GM12878 (cell line): ENCODE measurements around the gene CDH16. TPM values are rescaled to one million over a fixed set of nuclear protein-coding genes. Genes with fewer than 3 reads are reported as not detected.

Source experiments
- ATAC-seq: fragments of 200-7000 bp; cut with Tn5 transposase; 3 replicates; pipeline ENCODE4 v1.9.1; 2020; ENCODE audit warnings: mild to moderate bottlenecking, moderate library complexity
- BruUV-seq: library from RNA; stranded (reverse); fragments of 400-500 nt; replicated peaks from 2 replicates; lab custom pipeline; 2021; lab: Mats Ljungman, UMichigan
- CTCF ChIA-PET: fragments of 300-600 bp; sonication (Branson Sonifier 250); formaldehyde crosslinking; extraction: SDS; loops from one replicate; lab custom pipeline; 2021; ENCODE audit warnings: inconsistent platforms; lab: Yijun Ruan, JAX
- POLR2A ChIA-PET: fragments of 350-600 bp; formaldehyde crosslinking; extraction: SDS; loops from one replicate; lab custom pipeline; 2021; ENCODE audit warnings: inconsistent platforms; lab: Charles Lee
- RAD21 ChIA-PET: fragments of 300-600 bp; sonication (Branson Sonifier 250); formaldehyde crosslinking; loops from one replicate; lab custom pipeline; 2023; ENCODE audit warnings: antibody characterized with exemption; ENCODE audit not compliant: unreplicated experiment; lab: Charles Lee
- SMC1A ChIA-PET: fragments of 300-600 bp; sonication (Branson Sonifier 250); formaldehyde crosslinking; loops from one replicate; lab custom pipeline; 2023; ENCODE audit not compliant: unreplicated experiment, uncharacterized antibody; lab: Charles Lee
- DNase-seq: peaks from one replicate; pipeline ENCODE4 v3.0.0-alpha.2; 2011; ENCODE audit warnings: low read depth, low spot score
- FAIRE-seq: peaks from 3 replicates; lab custom pipeline; 2011; peaks lifted over from hg19 to GRCh38; lab: Jason Lieb, UNC
- H2AFZ ChIP-seq: 2 replicates; pipeline ENCODE4 v1.6.0; 2011; ENCODE audit warnings: low read depth, low read length, control low read depth; ENCODE audit not compliant: control insufficient read depth
- H3K27ac ChIP-seq: 2 replicates; pipeline ENCODE4 v1.5.1; 2011; ENCODE audit warnings: control low read depth; ENCODE audit not compliant: control insufficient read depth, insufficient read depth
- H3K27me3 ChIP-seq, 2 experiments: replicated peaks in 1 of 2; 2 replicates each; pipeline versions ENCODE4 v1.6.0 to v1.6.1; 2011; ENCODE audit warnings: low read length in 1 of 2; ENCODE audit not compliant: control insufficient read depth in 2 of 2, insufficient read depth in 2 of 2
- H3K36me3 ChIP-seq, 2 experiments: 2 replicates each; pipeline ENCODE4 v1.5.1; 2011; ENCODE audit warnings: low read length in 1 of 2; ENCODE audit not compliant: control insufficient read depth in 2 of 2, insufficient read depth in 2 of 2
- H3K4me1 ChIP-seq: 2 replicates; pipeline ENCODE4 v1.6.1; 2011; ENCODE audit warnings: mild to moderate bottlenecking, low read length, moderate library complexity, mixed read lengths; ENCODE audit not compliant: control insufficient read depth, insufficient read depth
- H3K4me2 ChIP-seq: 2 replicates; pipeline ENCODE4 v1.6.0; 2011; ENCODE audit warnings: control low read depth; ENCODE audit not compliant: control insufficient read depth, insufficient read depth
- H3K4me3 ChIP-seq: fragments of 200-600 bp; sonication (generic); 2 replicates; pipeline ENCODE4 v1.5.1; 2016
- H3K79me2 ChIP-seq: 2 replicates; pipeline ENCODE4 v1.6.0; 2011; ENCODE audit warnings: low read length; ENCODE audit not compliant: control insufficient read depth, insufficient read depth
- H3K9ac ChIP-seq: 2 replicates; pipeline ENCODE4 v1.8.0; 2011; ENCODE audit warnings: low read length, control low read depth, mixed read lengths; ENCODE audit not compliant: control insufficient read depth, insufficient read depth
- H3K9me3 ChIP-seq: replicated peaks from 3 replicates; pipeline ENCODE4 v1.5.1; 2011; ENCODE audit warnings: mild to moderate bottlenecking, low read length; ENCODE audit not compliant: control insufficient read depth, insufficient read depth
- H4K20me1 ChIP-seq: 2 replicates; pipeline ENCODE4 v1.6.0; 2011; ENCODE audit not compliant: control insufficient read depth, insufficient read depth
- ATF2 ChIP-seq: IDR thresholded peaks from 2 replicates; pipeline ENCODE4 v1.6.1; 2012; ENCODE audit warnings: low read length, inconsistent platforms
- ATF3 ChIP-seq: IDR thresholded peaks from 2 replicates; pipeline ENCODE4 v1.6.1; 2011; ENCODE audit warnings: low read depth, mild to moderate bottlenecking, low read length, moderate library complexity, borderline replicate concordance; ENCODE audit errors: extremely low read depth
- EGR1 ChIP-seq, 2 experiments: IDR thresholded peaks; 1 replicate in 1 of 2; 2 replicates in 1 of 2; pipeline ENCODE4 v1.6.1; 2011 to 2012; ENCODE audit warnings: low read depth in 2 of 2, low read length in 2 of 2, borderline replicate concordance in 1 of 2, mild to moderate bottlenecking in 1 of 2, moderate library complexity in 1 of 2
- GABPA ChIP-seq: IDR thresholded peaks from 2 replicates; pipeline ENCODE4 v1.6.1; 2014; ENCODE audit warnings: antibody characterized with exemption, low read depth, mild to moderate bottlenecking, inconsistent platforms
- JUNB ChIP-seq: IDR thresholded peaks from 2 replicates; pipeline ENCODE4 v1.6.1; 2016; ENCODE audit warnings: antibody characterized with exemption, mild to moderate bottlenecking
- KDM1A ChIP-seq: fragments of 200-600 bp; sonication (generic); IDR thresholded peaks from 2 replicates; pipeline ENCODE4 v1.6.1; 2016; ENCODE audit warnings: borderline replicate concordance
- MEF2A ChIP-seq: IDR thresholded peaks from 2 replicates; pipeline ENCODE4 v1.6.1; 2011; ENCODE audit warnings: low read depth, mild to moderate bottlenecking, low read length, moderate library complexity; ENCODE audit not compliant: insufficient read depth
- NR2F1 ChIP-seq: fragments of 450-650 bp; conservative IDR thresholded peaks from 2 replicates; pipeline ENCODE4 v1.6.1; 2017; ENCODE audit warnings: mild to moderate bottlenecking
- RBBP5 ChIP-seq: fragments of 200-600 bp; sonication (generic); conservative IDR thresholded peaks from 2 replicates; pipeline ENCODE4 v1.6.1; 2016
- RFX5 ChIP-seq: IDR thresholded peaks from 2 replicates; pipeline ENCODE4 v1.6.1; 2011; ENCODE audit warnings: low read depth, low read length, improper control_type of control experiment
- SMAD1 ChIP-seq: fragments of 450-650 bp; IDR thresholded peaks from 2 replicates; pipeline ENCODE4 v1.6.1; 2018; ENCODE audit warnings: mild to moderate bottlenecking, low read depth; ENCODE audit not compliant: partially characterized antibody
- SMAD5 ChIP-seq: IDR thresholded peaks from 2 replicates; pipeline ENCODE4 v1.6.1; 2016; ENCODE audit warnings: antibody characterized with exemption, low read depth
- SPI1 ChIP-seq: IDR thresholded peaks from 2 replicates; pipeline ENCODE4 v1.6.1; 2011; ENCODE audit warnings: low read depth, mild to moderate bottlenecking, low read length, moderate library complexity, borderline replicate concordance; ENCODE audit not compliant: insufficient read depth
- STAT1 ChIP-seq: fragments of 450-650 bp; conservative IDR thresholded peaks from 2 replicates; pipeline ENCODE4 v1.6.1; 2014; ENCODE audit warnings: antibody characterized with exemption, mild to moderate bottlenecking
- TBL1XR1 ChIP-seq: IDR thresholded peaks from 2 replicates; pipeline ENCODE4 v1.6.1; 2012; ENCODE audit warnings: low read depth, low read length, improper control_type of control experiment
- TCF7 ChIP-seq: IDR thresholded peaks from 2 replicates; pipeline ENCODE4 v1.6.1; 2014; ENCODE audit warnings: antibody characterized with exemption, borderline replicate concordance
- WGBS: methylation state at CpG from one replicate; pipeline ENCODE4 v1.1.6; 2016; ENCODE audit warnings: low lambda C conversion rate; ENCODE audit not compliant: insufficient replicate concordance, insufficient coverage; ENCODE audit errors: missing lambda C conversion rate; 5-methylcytosine and 5-hydroxymethylcytosine counted together
- in situ Hi-C: fragments of 300-500 bp; cut with MboI; formaldehyde crosslinking; loops from 9 replicates; pipeline ENCODE4 v1.14.3; 2018; ENCODE audit warnings: mixed read lengths
- intact Hi-C: fragments of 100-400 bp; cut with micrococcal nuclease; formaldehyde crosslinking; loops from one replicate; pipeline ENCODE4 v1.14.2; 2022; ENCODE audit not compliant: unreplicated experiment
- polyA plus RNA-seq, 11 experiments: library from polyadenylated mRNA; depleted of rRNA in 4 of 11; unstranded in 6 of 11; stranded (reverse) in 5 of 11; fragments of >200 nt; fragmentation: Nextera tagmentation in 4 of 11; fragmentation: Illumina TruSeq in 1 of 11; extraction: Ambion mirVana in 4 of 11; extraction: Trizol in 1 of 11; gene quantifications; 1 replicate in 1 of 11; 2 replicates in 10 of 11; pipeline versions ENCODE4 v1.2.1 to v1.2.3, GENCODE V29; 2011 to 2016; ENCODE audit warnings: inconsistent platforms in 2 of 11, missing spikeins in 2 of 11, low read depth in 1 of 11
- total RNA-seq, 4 experiments: library from RNA; depleted of rRNA in 3 of 4; stranded (reverse); fragments of >200 nt in 3 of 4; fragmentation: Illumina TruSeq in 1 of 4; extraction: Trizol in 1 of 4; gene quantifications; 2 replicates each; pipeline versions ENCODE4 v1.2.1 to v1.2.3, GENCODE V29; 2013 to 2021

Gene CDH16
- total and polyA plus RNA-seq, 10 of the 15 experiments (the other 5 are each of a cell fraction or from before 2014, with no cell fraction given), result 0.05 TPM; not detected in 9

GRCh38 chr16:66886321-66886720, 32.4 kb downstream of the CDH16 start:
- no peaks in the 10 kb centered on the region for H3K27me3 ChIP-seq
- peaks cover 5% of the 10 kb centered on the region for H3K79me2 ChIP-seq
- H3K27ac ChIP-seq, result no peak overlapping the region
- FAIRE-seq (no peak), DNase-seq (no peak), ATAC-seq (no peak)
- no peaks in the 10 kb centered on the region for H3K9me3 ChIP-seq
- no TSS peak for BruUV-seq
- H2AFZ ChIP-seq, result no peak overlapping the region
- SMC1A ChIA-PET, result interaction anchor here (1.3 kb wide), 1 partner anchor 9 kb away, joined by 4 read pairs; no protein-coding TSS in a partner anchor
- intact Hi-C loops (no loop called here), in situ Hi-C loops (no loop called here)
- no peak overlapping the region for H3K4me2 ChIP-seq
- H3K4me3 ChIP-seq, result no peak overlapping the region
- POLR2A ChIA-PET, result interaction anchor here (0.6 kb wide), 2 partner anchors 139 to 145 kb away, joined by 3 read pairs; no protein-coding TSS in a partner anchor
- CTCF ChIA-PET, result interaction anchor here (0.6 to 5.2 kb wide), 5 partner anchors 8 to 302 kb away, joined by 3 to 34 read pairs (median 3); partner anchors contain the start of gene CDH16
- H3K9ac ChIP-seq, result no peak overlapping the region
- H3K36me3 ChIP-seq, result peaks cover 3 to 5% of the 10 kb centered on the region in 2 experiments
- H4K20me1 ChIP-seq, result no peaks in the 10 kb centered on the region
- TF ChIP-seq EGR1 (IDR thresholded peaks at IDR 0.05; ENCODE audit: borderline replicate concordance in 1 of 2, low read depth in 2 of 2, low read length in 2 of 2) (no peak), KDM1A (no peak), SMAD5 (no peak), MEF2A (no peak), GABPA (no peak), RBBP5 (no peak)
- RAD21 ChIA-PET, result interaction anchor here (1.3 kb wide), 1 partner anchor 9 kb away, joined by 4 read pairs; no protein-coding TSS in a partner anchor
- WGBS, result 98% methylated on average over 2 of the region's 2 CpGs
- H3K4me1 ChIP-seq, result no peaks in the 10 kb centered on the region; the same call in 1 of the 2 replicates

- no peak for DNase-seq
- peaks cover 11% of the 10 kb centered on the region for H3K79me2 ChIP-seq
- POLR2A ChIA-PET, result interaction anchor here (0.6 kb wide), 1 partner anchor 144 kb away, joined by 3 read pairs; no protein-coding TSS in a partner anchor
- H2AFZ ChIP-seq, result no peak overlapping the region
- H3K4me2 ChIP-seq, result no peak overlapping the region
- ATAC-seq, result no peak
- 91% methylated on average over 12 of the region's 12 CpGs for WGBS
- CTCF ChIA-PET, result interaction anchor here (0.6 to 5.2 kb wide), 4 partner anchors 8 to 58 kb away, joined by 3 to 34 read pairs (median 4); no protein-coding TSS in a partner anchor
- no peak overlapping the region for H3K9ac ChIP-seq
- FAIRE-seq, result no peak
- no peak overlapping the region for H3K4me3 ChIP-seq
- RAD21 ChIA-PET, result interaction anchor here (1.3 kb wide), 1 partner anchor 10 kb away, joined by 4 read pairs; no protein-coding TSS in a partner anchor
- H3K36me3 ChIP-seq, result peaks cover 3 to 5% of the 10 kb centered on the region in 2 experiments
- SMC1A ChIA-PET, result interaction anchor here (1.3 kb wide), 1 partner anchor 10 kb away, joined by 4 read pairs; no protein-coding TSS in a partner anchor
- BruUV-seq, result no TSS peak
- no peaks in the 10 kb centered on the region for H3K9me3 ChIP-seq
- in situ Hi-C loops, result no loop called here
- no peaks in the 10 kb centered on the region for H4K20me1 ChIP-seq
- no peaks in the 10 kb centered on the region for H3K27me3 ChIP-seq
- intact Hi-C loops, result no loop called here
- no peak overlapping the region for H3K27ac ChIP-seq
- no peaks in the 10 kb centered on the region; the same call in 1 of the 2 replicates for H3K4me1 ChIP-seq
- TF ChIP-seq SMAD1 (no peak), NR2F1 (no peak), TCF7 (no peak), TBL1XR1 (no peak), SPI1 (no peak), JUNB (no peak), STAT1 (no peak), ATF2 (no peak), RFX5 (no peak), ATF3 (no peak)
These were observed 33.2 kb downstream of the CDH16 start for GRCh38 chr16:66885491-66885890.
